Trophoblast cell (in vitro differentiated cells and primary cell): ENCODE measurements around the gene PTPN1.

Experiments used
- DNase-seq, 2 donors: peaks; one replicate each; pipeline ENCODE4 v3.0.0-alpha.2; 2016
- H2AFZ ChIP-seq: 2 replicates; pipeline ENCODE4 v1.6.1; 2013; ENCODE audit warnings: low read length, moderate library complexity, mild to moderate bottlenecking; ENCODE audit not compliant: insufficient read depth, poor library complexity
- H2AK5ac ChIP-seq: 2 replicates; pipeline ENCODE4 v1.6.1; 2013; ENCODE audit warnings: mild to moderate bottlenecking, low read length
- H2BK120ac ChIP-seq: 2 replicates; pipeline ENCODE4 v1.6.1; 2013; ENCODE audit warnings: low read length, mild to moderate bottlenecking, moderate library complexity; ENCODE audit not compliant: insufficient read depth, poor library complexity
- H2BK12ac ChIP-seq: 2 replicates; pipeline ENCODE4 v1.6.1; 2013; ENCODE audit warnings: mild to moderate bottlenecking, low read length, moderate library complexity
- H2BK5ac ChIP-seq: 2 replicates; pipeline ENCODE4 v1.6.1; 2013; ENCODE audit warnings: low read length, low read depth, moderate library complexity, mild to moderate bottlenecking; ENCODE audit not compliant: poor library complexity
- H3K14ac ChIP-seq: 2 replicates; pipeline ENCODE4 v1.6.1; 2013; ENCODE audit warnings: mild to moderate bottlenecking, low read length
- H3K18ac ChIP-seq: 2 replicates; pipeline ENCODE4 v1.6.1; 2013; ENCODE audit warnings: mild to moderate bottlenecking, low read length
- H3K23ac ChIP-seq: 2 replicates; pipeline ENCODE4 v1.6.1; 2013; ENCODE audit warnings: low read length
- H3K27ac ChIP-seq: 2 replicates; pipeline ENCODE4 v1.5.1; 2013; ENCODE audit warnings: low read depth, mild to moderate bottlenecking, inconsistent platforms, low read length, moderate library complexity
- H3K27me3 ChIP-seq: 2 replicates; pipeline ENCODE4 v1.6.1; 2013; ENCODE audit warnings: inconsistent platforms, mild to moderate bottlenecking, low read length, moderate library complexity; ENCODE audit not compliant: insufficient read depth
- H3K36me3 ChIP-seq, 2 experiments: 1 replicate in 1 of 2; 2 replicates in 1 of 2; pipeline ENCODE4 v1.6.1; 2013; ENCODE audit warnings: low read length in 2 of 2, mild to moderate bottlenecking in 2 of 2, moderate library complexity in 1 of 2; ENCODE audit not compliant: insufficient read depth in 2 of 2, control insufficient read depth in 1 of 2
- H3K4ac ChIP-seq: 2 replicates; pipeline ENCODE4 v1.6.1; 2013; ENCODE audit warnings: low read depth, mild to moderate bottlenecking, low read length, moderate library complexity
- H3K4me1 ChIP-seq, 2 experiments: 1 replicate in 1 of 2; 2 replicates in 1 of 2; pipeline ENCODE4 v1.6.1; 2013; ENCODE audit warnings: low read length in 2 of 2, mild to moderate bottlenecking in 2 of 2, moderate library complexity in 1 of 2; ENCODE audit not compliant: insufficient read depth in 2 of 2, control insufficient read depth in 1 of 2
- H3K4me2 ChIP-seq: 2 replicates; pipeline ENCODE4 v1.6.1; 2013; ENCODE audit warnings: inconsistent platforms, mild to moderate bottlenecking, low read length, moderate library complexity
- H3K4me3 ChIP-seq: 2 replicates; pipeline ENCODE4 v1.5.1; 2013; ENCODE audit warnings: mild to moderate bottlenecking, low read depth, low read length, inconsistent platforms
- H3K79me1 ChIP-seq: one replicate; pipeline ENCODE4 v1.6.1; 2013; ENCODE audit warnings: low read length
- H3K79me2 ChIP-seq: 2 replicates; pipeline ENCODE4 v1.6.1; 2013; ENCODE audit warnings: low read length, mild to moderate bottlenecking; ENCODE audit not compliant: control insufficient read depth, insufficient read depth, poor library complexity
- H3K9ac ChIP-seq: 2 replicates; pipeline ENCODE4 v1.6.1; 2013; ENCODE audit warnings: mild to moderate bottlenecking, low read length
- H3K9me3 ChIP-seq: 2 replicates; pipeline ENCODE4 v1.6.1; 2013; ENCODE audit warnings: low read depth, mild to moderate bottlenecking, control low read depth, inconsistent platforms, low read length; ENCODE audit not compliant: insufficient read depth
- H4K12ac ChIP-seq: 2 replicates; pipeline ENCODE4 v1.6.1; 2013; ENCODE audit warnings: low read depth, mild to moderate bottlenecking, low read length, moderate library complexity
- H4K8ac ChIP-seq: 2 replicates; pipeline ENCODE4 v1.6.1; 2013; ENCODE audit warnings: low read depth, mild to moderate bottlenecking, low read length, moderate library complexity
- H4K91ac ChIP-seq: one replicate; pipeline ENCODE4 v1.6.1; 2013; ENCODE audit warnings: low read depth, mild to moderate bottlenecking, low read length, moderate library complexity
- WGBS: extraction: QIAGEN DNeasy Blood & Tissue Kit; methylation state at CpG from one replicate; pipeline ENCODE4 v1.1.7; 2013; ENCODE audit warnings: missing lambda C conversion rate; ENCODE audit not compliant: insufficient read length, insufficient coverage; ENCODE audit errors: extremely low coverage; 5-methylcytosine and 5-hydroxymethylcytosine counted together

Gene PTPN1

GRCh38 chr20:50487397-50487796 is 22.8 kb upstream of the PTPN1 start:
- Histone ChIP-seq H3K27me3 (no peaks in the 10 kb centered on the region), H2AK5ac (no peak overlapping the region), H2BK5ac (no peak overlapping the region), H3K79me2 (no peaks in the 10 kb centered on the region), H3K4me1 (no peaks in the 10 kb centered on the region), H3K4ac (no peak overlapping the region), H3K18ac (no peak overlapping the region), H3K9me3 (no peaks in the 10 kb centered on the region), H3K4me3 (no peak overlapping the region), H4K8ac (no peak overlapping the region), H3K79me1 (no peaks in the 10 kb centered on the region), H4K12ac (no peak overlapping the region), H3K4me2 (no peak overlapping the region), H2AFZ (no peak overlapping the region), H3K9ac (no peak overlapping the region), H3K14ac (no peak overlapping the region), H4K91ac (no peak overlapping the region), H3K36me3 (no peaks in the 10 kb centered on the region), H3K27ac (no peak overlapping the region), H2BK12ac (no peak overlapping the region), H2BK120ac (no peak overlapping the region), H3K23ac (no peak overlapping the region)
- WGBS, result no CpG with 5 or more reads among the region's 4 CpGs
- DNase-seq, result no peak

GRCh38 chr20:50488236-50488806 is 21.9 kb upstream of the PTPN1 start:
- Histone ChIP-seq H3K4ac (no peak overlapping the region), H3K9me3 (no peaks in the 10 kb centered on the region), H3K27ac (no peak overlapping the region), H4K8ac (no peak overlapping the region), H4K12ac (no peak overlapping the region), H3K4me3 (no peak overlapping the region), H3K79me1 (no peaks in the 10 kb centered on the region), H3K4me1 (no peaks in the 10 kb centered on the region), H2BK12ac (no peak overlapping the region), H3K79me2 (no peaks in the 10 kb centered on the region), H3K27me3 (no peaks in the 10 kb centered on the region), H3K9ac (no peak overlapping the region), H3K23ac (no peak overlapping the region), H2AK5ac (no peak overlapping the region), H3K14ac (no peak overlapping the region), H2BK5ac (no peak overlapping the region), H4K91ac (no peak overlapping the region), H3K18ac (no peak overlapping the region), H3K36me3 (no peaks in the 10 kb centered on the region), H3K4me2 (no peak overlapping the region), H2AFZ (no peak overlapping the region), H2BK120ac (no peak overlapping the region)
- DNase-seq, result no peak
- WGBS, result no CpG with 5 or more reads among the region's 10 CpGs

- Histone ChIP-seq H3K14ac (no peak overlapping the region), H3K4me2 (no peak overlapping the region), H4K12ac (no peak overlapping the region), H3K4me3 (no peak overlapping the region), H3K36me3 (no peaks in the 10 kb centered on the region), H3K9me3 (no peaks in the 10 kb centered on the region), H3K79me1 (no peaks in the 10 kb centered on the region), H2BK5ac (no peak overlapping the region), H2AFZ (no peak overlapping the region), H3K4ac (no peak overlapping the region), H3K27ac (no peak overlapping the region), H3K79me2 (no peaks in the 10 kb centered on the region), H4K8ac (no peak overlapping the region), H4K91ac (no peak overlapping the region), H3K9ac (no peak overlapping the region), H2BK120ac (no peak overlapping the region), H3K23ac (no peak overlapping the region), H3K18ac (no peak overlapping the region), H3K4me1 (no peaks in the 10 kb centered on the region), H3K27me3 (no peaks in the 10 kb centered on the region), H2BK12ac (no peak overlapping the region), H2AK5ac (no peak overlapping the region)
- no CpG with 5 or more reads among the region's 1 CpG for WGBS
- DNase-seq, result no peak
These were observed 19.0 kb upstream of the PTPN1 start for GRCh38 chr20:50491168-50491567.

GRCh38 chr20:50491926-50492634 is 18.1 kb upstream of the PTPN1 start:
- H3K27ac ChIP-seq, result no peak overlapping the region
- no peak overlapping the region for H2AK5ac ChIP-seq
- H3K14ac ChIP-seq, result no peak overlapping the region
- H3K4ac ChIP-seq, result no peak overlapping the region
- DNase-seq, result no peak
- no peak overlapping the region for H2BK5ac ChIP-seq
- H3K79me1 ChIP-seq, result no peaks in the 10 kb centered on the region
- H2BK12ac ChIP-seq, result no peak overlapping the region
- no peaks in the 10 kb centered on the region for H3K79me2 ChIP-seq
- H4K12ac ChIP-seq, result no peak overlapping the region
- H3K4me1 ChIP-seq, result no peaks in the 10 kb centered on the region
- H3K9me3 ChIP-seq, result no peaks in the 10 kb centered on the region
- H3K9ac ChIP-seq, result no peak overlapping the region
- no peaks in the 10 kb centered on the region for H3K27me3 ChIP-seq
- H3K4me3 ChIP-seq, result no peak overlapping the region
- no peak overlapping the region for H2BK120ac ChIP-seq
- H4K8ac ChIP-seq, result no peak overlapping the region
- no peak overlapping the region for H3K4me2 ChIP-seq
- no peak overlapping the region for H3K18ac ChIP-seq
- H2AFZ ChIP-seq, result no peak overlapping the region
- H4K91ac ChIP-seq, result no peak overlapping the region
- WGBS, result no CpG with 5 or more reads among the region's 8 CpGs
- no peaks in the 10 kb centered on the region for H3K36me3 ChIP-seq
- no peak overlapping the region for H3K23ac ChIP-seq
